ENCODE measurements around the gene PRKCD.

DNA sequence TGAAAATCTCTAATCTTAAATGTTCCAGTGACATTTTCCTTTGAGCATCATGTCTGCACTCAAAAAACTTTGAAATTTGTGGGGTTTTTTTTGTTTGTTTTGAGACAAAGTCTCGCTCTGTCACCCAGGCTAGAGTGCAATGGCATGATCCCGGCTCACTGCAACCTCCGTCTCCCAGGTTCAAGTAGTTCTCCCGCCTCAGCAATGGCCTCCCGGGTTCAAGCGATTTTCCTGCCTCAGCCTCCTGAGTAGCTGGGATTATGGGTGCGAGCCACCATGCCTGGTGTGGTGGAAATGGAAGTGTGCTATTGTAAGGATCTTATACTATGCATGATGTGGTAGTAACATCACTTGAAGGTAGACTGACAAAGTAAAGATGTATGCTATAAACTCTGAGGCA is 52.3 kb downstream of the PRKCD start:
- no peak for TF ChIP-seq CTCF (IDR thresholded peaks at IDR 0.05)
- no peak for TF ChIP-seq POLR2A (IDR thresholded peaks at IDR 0.05)

Data from body of pancreas (tissue), 4 donors.